NCI-H1694 treated with DMSO at 0.1 percent for 48 hours (cell line): ENCODE measurements around the gene HTRA3.

Experiments used
- DNase-seq: peaks from one replicate; lab custom pipeline; 2025; lab: John Stamatoyannopoulos, UW

HTRA3 gene

GRCh38 chr4:8269535-8270417 lies at the start of gene HTRA3:
Gene HTRA3 (plus strand): TSS chr4:8269754. CDS start chr4:8269969, 215 bp downstream.
- no peak for DNase-seq

GRCh38 chr4:8220661-8221450 lies 48.7 kb upstream of the HTRA3 start:
- DNase-seq, result no peak

DNA sequence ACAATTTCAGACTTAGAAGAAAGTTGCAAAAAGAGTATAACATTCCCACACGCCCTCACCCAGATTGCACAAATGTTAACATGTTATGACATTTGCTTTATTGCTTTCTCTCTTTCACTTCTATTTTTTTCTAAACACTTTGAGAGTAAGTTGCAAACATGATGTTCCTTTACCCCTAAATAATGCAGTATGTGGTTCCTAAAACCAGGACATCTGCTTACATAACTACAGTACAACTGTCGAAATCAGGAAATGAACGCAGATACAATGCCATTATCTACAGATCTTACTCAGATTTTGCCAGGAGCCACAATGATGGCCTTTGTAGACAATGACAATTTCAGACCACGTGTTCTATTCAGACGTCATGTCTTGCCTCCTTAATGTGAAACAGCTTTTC lies 48.1 kb upstream of the HTRA3 start:
- no peak for DNase-seq

DNA sequence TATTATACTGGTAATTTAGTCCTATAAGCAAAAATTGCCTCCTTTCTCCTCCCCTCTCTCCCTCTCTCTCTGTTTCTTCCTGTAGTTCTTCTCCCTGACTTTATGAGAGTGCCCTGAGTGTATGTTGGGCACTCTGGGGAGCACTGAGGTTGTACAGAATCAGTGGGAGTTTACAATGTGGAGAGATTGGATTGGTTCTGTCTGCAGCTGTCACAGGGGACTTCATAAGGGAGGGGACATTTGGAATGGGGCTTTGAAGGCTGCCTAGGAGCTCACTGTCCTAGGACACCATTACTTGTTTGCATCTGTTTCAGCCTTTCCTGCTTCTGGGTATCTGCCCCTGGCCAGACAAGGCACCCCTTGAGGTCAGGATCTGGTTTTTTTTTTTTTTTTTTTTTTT lies 47.6 kb upstream of the HTRA3 start:
- DNase-seq, result no peak

DNA sequence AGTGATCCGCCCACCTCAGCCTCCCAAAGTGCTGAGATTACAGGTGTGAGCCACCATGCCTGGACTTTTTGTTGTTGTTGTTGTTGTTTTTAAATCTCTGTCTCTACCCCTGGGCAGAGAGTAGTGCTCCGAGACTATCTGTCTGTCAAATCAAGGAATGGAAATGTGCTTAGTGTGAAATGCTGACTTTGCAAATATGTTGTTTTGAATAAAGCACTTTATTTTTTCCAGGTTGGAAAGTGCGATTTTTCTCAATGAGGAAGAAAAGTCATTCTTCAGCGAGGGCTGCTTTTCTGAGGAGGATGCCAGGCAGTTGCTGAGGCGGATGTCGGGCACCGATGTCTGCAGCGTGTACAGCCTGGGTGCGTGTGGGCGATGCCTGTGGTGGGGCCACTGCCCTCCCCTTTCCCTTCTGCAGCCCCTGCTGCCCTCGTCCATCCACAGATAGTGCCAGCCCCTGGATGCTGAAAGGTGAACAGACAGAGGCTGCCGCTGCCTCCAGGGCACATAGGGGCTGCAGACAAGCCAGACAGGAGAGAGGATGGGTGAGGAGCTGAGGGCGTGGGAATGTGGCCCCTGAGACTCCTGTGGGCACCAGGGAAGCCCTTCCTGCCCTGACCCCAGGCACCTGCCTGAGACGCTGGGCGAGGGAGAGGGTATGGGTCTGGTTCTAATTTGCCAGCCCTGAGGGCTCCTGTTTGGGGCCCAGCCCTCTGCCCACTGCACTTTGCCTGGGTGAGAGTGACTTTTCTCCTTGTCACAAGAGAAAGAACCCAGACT lies 46.8 kb upstream of the HTRA3 start:
- DNase-seq, result no peak

- no peak for DNase-seq
These were observed 45.1 kb upstream of the HTRA3 start for GRCh38 chr4:8224267-8224974.

GRCh38 chr4:8224975-8225625 lies 44.5 kb upstream of the HTRA3 start:
- DNase-seq, result no peak

GRCh38 chr4:8225706-8226443 lies 43.7 kb upstream of the HTRA3 start:
- DNase-seq, result peak; percentile 22

DNA sequence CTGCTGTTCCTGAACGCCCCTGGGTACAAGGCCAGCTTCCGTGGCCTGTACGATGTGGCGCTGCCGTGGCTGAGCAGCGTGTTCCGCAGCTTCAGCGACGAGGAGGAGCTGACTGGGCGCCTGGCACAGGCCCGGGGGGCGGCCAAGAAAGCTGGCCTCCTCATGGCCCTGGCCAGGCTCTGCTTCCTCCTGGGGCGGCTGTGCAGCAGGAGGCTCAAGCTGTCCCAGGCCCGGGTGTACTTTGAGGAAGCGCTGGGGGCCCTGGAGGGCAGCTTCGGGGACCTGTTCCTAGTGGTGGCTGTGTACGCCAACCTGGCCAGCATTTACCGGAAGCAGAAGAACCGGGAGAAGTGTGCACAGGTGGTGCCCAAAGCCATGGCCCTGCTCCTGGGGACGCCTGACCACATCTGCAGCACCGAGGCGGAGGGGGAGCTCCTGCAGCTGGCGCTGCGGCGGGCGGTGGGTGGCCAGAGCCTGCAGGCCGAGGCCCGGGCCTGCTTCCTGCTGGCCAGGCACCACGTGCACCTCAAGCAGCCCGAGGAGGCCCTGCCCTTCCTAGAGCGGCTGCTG lies 42.3 kb upstream of the HTRA3 start:
- no peak for DNase-seq

DNA sequence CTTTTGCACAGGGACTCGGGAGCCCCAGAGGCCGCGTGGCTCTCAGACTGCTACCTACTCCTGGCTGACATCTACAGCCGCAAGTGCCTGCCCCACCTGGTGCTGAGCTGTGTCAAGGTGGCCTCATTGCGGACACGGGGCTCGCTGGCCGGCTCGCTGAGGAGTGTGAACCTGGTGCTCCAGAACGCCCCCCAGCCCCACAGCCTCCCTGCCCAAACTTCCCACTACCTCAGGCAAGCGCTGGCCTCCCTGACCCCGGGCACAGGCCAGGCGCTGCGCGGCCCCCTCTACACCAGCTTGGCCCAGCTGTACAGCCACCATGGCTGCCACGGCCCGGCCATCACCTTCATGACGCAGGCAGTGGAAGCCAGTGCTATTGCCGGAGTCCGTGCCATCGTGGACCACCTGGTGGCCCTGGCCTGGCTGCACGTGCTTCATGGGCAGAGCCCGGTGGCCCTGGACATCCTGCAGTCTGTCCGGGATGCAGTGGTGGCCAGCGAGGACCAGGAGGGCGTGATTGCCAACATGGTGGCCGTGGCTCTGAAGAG lies 41.7 kb upstream of the HTRA3 start:
- DNase-seq, result no peak

GRCh38 chr4:8228319-8229250 lies 41.0 kb upstream of the HTRA3 start:
- DNase-seq, result no peak

GRCh38 chr4:8229331-8229975 lies 40.1 kb upstream of the HTRA3 start:
- DNase-seq, result no peak

DNA sequence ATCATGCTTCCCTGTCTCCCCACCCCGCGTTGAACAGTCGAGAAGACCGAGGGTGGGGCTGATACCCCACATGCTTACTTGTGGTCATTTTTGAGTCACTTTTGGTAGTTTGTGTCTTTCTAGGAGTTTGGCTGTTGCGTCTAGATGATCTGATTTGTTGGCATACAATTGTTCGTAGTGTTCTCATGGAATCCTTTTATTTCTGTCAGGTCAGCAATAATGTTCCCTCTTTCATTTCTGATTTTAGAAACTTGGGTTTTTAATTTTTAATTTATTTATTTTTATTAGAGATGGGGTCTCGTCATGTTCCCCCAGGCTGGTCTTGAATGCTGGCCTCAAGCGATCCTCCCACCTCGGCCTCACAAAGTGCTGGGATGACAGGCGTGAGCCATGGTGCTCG lies 39.5 kb upstream of the HTRA3 start:
- DNase-seq, result no peak

GRCh38 chr4:8230891-8231290 lies 38.7 kb upstream of the HTRA3 start:
- no peak for DNase-seq

DNA sequence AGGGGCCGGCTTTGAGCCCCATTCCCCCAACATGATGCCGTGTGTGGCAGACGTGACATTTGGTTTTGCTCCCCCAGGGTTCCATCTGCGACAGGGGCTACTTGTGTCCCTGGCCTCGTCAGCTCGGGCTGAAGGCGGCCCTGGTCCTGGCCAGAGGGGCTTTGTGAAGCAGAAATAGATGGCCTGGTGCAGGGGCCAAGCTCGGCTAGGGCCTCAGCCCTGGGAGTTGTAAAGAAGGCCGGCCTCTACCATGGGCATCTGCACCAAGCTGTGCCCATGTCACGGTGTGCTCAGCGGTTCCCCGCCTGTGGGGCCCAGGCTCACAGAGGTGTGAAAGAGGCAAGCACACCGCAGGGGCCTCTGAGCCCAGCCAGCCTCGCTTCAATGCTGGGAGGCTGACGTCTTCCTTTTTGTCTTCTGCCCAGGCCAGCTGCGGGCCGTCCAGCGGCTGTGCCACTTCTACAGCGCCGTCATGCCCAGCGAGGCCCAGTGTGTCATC lies 38.0 kb upstream of the HTRA3 start:
- no peak for DNase-seq

GRCh38 chr4:8232748-8233147 lies 36.8 kb upstream of the HTRA3 start:
- no peak for DNase-seq

DNA sequence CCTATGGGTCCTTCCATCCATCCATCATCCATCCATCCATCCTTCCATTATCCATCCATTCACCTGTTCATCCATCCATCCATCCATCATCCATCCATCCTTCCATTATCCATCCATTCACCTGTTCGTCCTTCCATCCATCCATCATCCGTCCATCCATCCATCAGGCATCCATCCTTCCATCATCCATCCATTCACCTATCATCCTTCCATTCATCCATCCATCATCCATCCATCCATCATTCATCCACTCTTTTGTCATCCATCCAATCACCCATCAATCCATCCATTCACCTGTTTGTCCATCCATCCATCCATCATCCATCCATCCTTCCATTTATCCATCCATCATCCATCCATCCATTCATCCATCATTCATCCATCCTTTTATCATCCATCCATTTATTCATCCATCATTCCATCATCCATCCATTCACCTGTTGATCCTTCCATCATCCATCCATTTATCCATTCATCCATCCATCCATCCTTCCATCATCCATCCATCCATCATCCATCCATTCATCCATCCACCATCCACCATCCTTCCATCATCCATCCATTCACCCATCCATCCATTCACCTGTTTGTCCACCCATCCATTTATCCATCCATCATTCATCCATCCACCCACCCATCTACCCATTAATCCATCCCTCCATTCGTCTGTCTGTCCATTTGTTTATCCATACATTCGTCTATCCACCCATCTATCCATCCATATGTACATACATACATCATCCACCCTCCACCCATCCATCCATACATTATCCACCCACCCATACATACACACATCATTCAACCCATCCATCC lies 35.7 kb upstream of the HTRA3 start:
- no peak for DNase-seq
